Testis (tissue), 2 donors: Measurements from ENCODE around the gene KCNN4.

ENCODE experiments used
- POLR2A ChIP-seq: fragments of 450-650 bp; IDR thresholded peaks from one replicate; pipeline ENCODE4 v1.6.1; 2017; ENCODE audit warnings: antibody characterized with exemption, mild to moderate bottlenecking, moderate library complexity
- TF ChIP-seq, protein P1 (sequence below), 3 experiments: fragments of 450-650 bp in 2 of 3; fragments of 200-600 bp in 1 of 3; sonication (generic) in 1 of 3; IDR thresholded peaks; one replicate each; pipeline ENCODE4 v1.5.1; 2016 to 2019; ENCODE audit warnings: antibody characterized with exemption in 3 of 3, mild to moderate bottlenecking in 2 of 3, moderate library complexity in 1 of 3

DNA sequence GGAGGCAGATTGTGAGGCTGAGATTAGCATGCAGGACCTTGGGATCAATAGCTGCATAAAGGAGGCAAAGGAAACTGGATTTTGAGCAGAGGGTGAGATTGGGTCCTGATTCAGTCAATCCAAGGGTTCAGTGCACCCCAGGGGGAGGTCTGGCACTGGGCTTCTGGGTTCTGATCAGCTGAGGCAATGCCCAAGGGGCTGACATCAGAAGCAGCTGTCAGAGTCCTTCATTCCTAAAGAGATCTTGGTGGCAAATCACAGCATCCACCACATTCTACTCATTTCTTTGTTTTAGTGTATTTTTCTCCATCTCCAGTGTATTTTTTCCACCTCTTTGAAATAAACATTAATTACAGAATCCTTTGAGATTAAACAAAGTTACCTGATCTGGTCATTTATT lies 26.9 kb upstream of the KCNN4 start:
- TF ChIP-seq, protein P1, sequence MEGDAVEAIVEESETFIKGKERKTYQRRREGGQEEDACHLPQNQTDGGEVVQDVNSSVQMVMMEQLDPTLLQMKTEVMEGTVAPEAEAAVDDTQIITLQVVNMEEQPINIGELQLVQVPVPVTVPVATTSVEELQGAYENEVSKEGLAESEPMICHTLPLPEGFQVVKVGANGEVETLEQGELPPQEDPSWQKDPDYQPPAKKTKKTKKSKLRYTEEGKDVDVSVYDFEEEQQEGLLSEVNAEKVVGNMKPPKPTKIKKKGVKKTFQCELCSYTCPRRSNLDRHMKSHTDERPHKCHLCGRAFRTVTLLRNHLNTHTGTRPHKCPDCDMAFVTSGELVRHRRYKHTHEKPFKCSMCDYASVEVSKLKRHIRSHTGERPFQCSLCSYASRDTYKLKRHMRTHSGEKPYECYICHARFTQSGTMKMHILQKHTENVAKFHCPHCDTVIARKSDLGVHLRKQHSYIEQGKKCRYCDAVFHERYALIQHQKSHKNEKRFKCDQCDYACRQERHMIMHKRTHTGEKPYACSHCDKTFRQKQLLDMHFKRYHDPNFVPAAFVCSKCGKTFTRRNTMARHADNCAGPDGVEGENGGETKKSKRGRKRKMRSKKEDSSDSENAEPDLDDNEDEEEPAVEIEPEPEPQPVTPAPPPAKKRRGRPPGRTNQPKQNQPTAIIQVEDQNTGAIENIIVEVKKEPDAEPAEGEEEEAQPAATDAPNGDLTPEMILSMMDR (IDR thresholded peaks at IDR 0.05) = no peak
- no peak for TF ChIP-seq POLR2A
